Adrenal gland (tissue), 12 donors: Measurements from ENCODE around the gene NDUFV3. TPM values are rescaled to one million over a fixed set of nuclear protein-coding genes. Genes with fewer than 3 reads are reported as not detected.

Experiments used
- DNase-seq, 7 donors: peaks; one replicate each; pipeline ENCODE4 v3.0.0-alpha.2; 2019 to 2020
- H3K27ac ChIP-seq, 5 donors: fragments of 200-600 bp; sonication (generic) in 4 of 5; 1 replicate in 3 of 5; 2 replicates in 2 of 5; pipeline versions ENCODE4 v1.5.1 to v1.8.0; 2016 to 2020; ENCODE audit warnings: mild to moderate bottlenecking in 1 of 5
- H3K27me3 ChIP-seq: fragments of 200-600 bp; 2 replicates; pipeline ENCODE4 v1.8.0; 2021
- H3K36me3 ChIP-seq, 2 donors: fragments of 200-600 bp; replicated peaks in 1 of 2; 1 replicate in 1 of 2; 2 replicates in 1 of 2; pipeline versions ENCODE4 v1.5.1 to v1.8.0; 2018 to 2022
- H3K4me1 ChIP-seq, 2 donors: fragments of 200-600 bp; replicated peaks in 1 of 2; 1 replicate in 1 of 2; 2 replicates in 1 of 2; pipeline versions ENCODE4 v1.5.1 to v1.8.0; 2018 to 2021
- H3K4me3 ChIP-seq, 4 donors: fragments of 200-600 bp; sonication (generic) in 3 of 4; one replicate each; pipeline ENCODE4 v1.5.1; 2016 to 2018
- H3K9me3 ChIP-seq, 3 donors: fragments of 200-600 bp; sonication (generic) in 1 of 3; replicated peaks in 1 of 3; 1 replicate in 2 of 3; 2 replicates in 1 of 3; pipeline versions ENCODE4 v1.5.1 to v1.8.0; 2016 to 2021
- CTCF ChIP-seq, 6 experiments: fragments of 450-650 bp in 4 of 6; fragments of 200-600 bp in 2 of 6; sonication (generic) in 1 of 6; IDR thresholded peaks; 1 replicate in 5 of 6; 2 replicates in 1 of 6; pipeline versions ENCODE4 v1.5.1 to v1.8.0; 2016 to 2021; ENCODE audit warnings: antibody characterized with exemption in 6 of 6, mild to moderate bottlenecking in 2 of 6, moderate library complexity in 1 of 6
- POLR2A ChIP-seq, 2 donors: fragments of 450-650 bp; IDR thresholded peaks; one replicate each; pipeline ENCODE4 v1.6.1; 2017; ENCODE audit warnings: antibody characterized with exemption in 2 of 2, mild to moderate bottlenecking in 2 of 2, moderate library complexity in 1 of 2
- WGBS, 4 donors: extraction: QIAGEN DNeasy Blood & Tissue Kit in 2 of 4; methylation state at CpG; one replicate each; pipeline versions ENCODE4 v1.1.5 to v1.1.7; 2013 to 2017; 5-methylcytosine and 5-hydroxymethylcytosine counted together
- intact Hi-C, 2 donors: fragments of 100-400 bp; cut with DNase I; formaldehyde crosslinking; loops; one replicate each; pipeline versions ENCODE4 v1.14.1 to v1.15.0; 2022 to 2023
- polyA plus RNA-seq, 3 donors: library from polyadenylated mRNA; stranded (reverse); fragments of 200-250 nt in 2 of 3; fragments of 350-450 nt in 1 of 3; fragmentation: Illumina TruSeq in 1 of 3; extraction: RNeasy Lipid Tissue Mini Kit (QIAGEN cat#74804) in 1 of 3; gene quantifications; one replicate each; pipeline ENCODE4 v1.2.3, GENCODE V29; 2013 to 2014
- total RNA-seq, 9 donors: library from RNA; depleted of rRNA in 4 of 9; stranded (reverse); fragments of >200 nt in 4 of 9; fragments of 120-200 nt in 1 of 9; fragmentation: NEBNext Ultra II Directional in 1 of 9; extraction: Animal tissue kit (Norgen Biotek cat#: 25700) in 1 of 9; gene quantifications; one replicate each; pipeline versions ENCODE4 v1.1.0 to v1.2.4, GENCODE V29; 2013 to 2023
- donor health status: healthy with polysubstance abuse.
- donor health status: Bipolar disorder and iron deficiency.
- donor health status: DM: yes; HTN: yes; CAD: no.
- donor health status: DM: no; HTN: no; CAD: no.
- donor health status: DM: no; HTN: no; CAD: no.
- donor health status: DM: yes; HTN: yes; CAD: no.

Gene NDUFV3
- total and polyA plus RNA-seq, 12 donors, result 30.4 to 43.5 (median 36.1) TPM

GRCh38 chr21:42861311-42861847 lies 31.7 kb upstream of the NDUFV3 start:
- no peak for DNase-seq
- no peak overlapping the region for H3K4me3 ChIP-seq
- intact Hi-C loops, result no loop called here
- H3K27me3 ChIP-seq, result no peaks in the 10 kb centered on the region
- no peaks in the 10 kb centered on the region for H3K4me1 ChIP-seq
- peaks cover 0 to 33% of the 10 kb centered on the region in 2 donors for H3K36me3 ChIP-seq
- TF ChIP-seq POLR2A (IDR thresholded peaks at IDR 0.05) (no peak), CTCF (IDR thresholded peaks at IDR 0.05) (no peak)
- no peak overlapping the region for H3K27ac ChIP-seq
- H3K9me3 ChIP-seq, result no peaks in the 10 kb centered on the region
- 81 to 90% (median 87%) methylated on average over 10 of the region's 10 CpGs for WGBS, 4 donors

GRCh38 chr21:42861848-42862400 lies 31.2 kb upstream of the NDUFV3 start:
- Histone ChIP-seq H3K27me3 (no peaks in the 10 kb centered on the region), H3K4me3 (no peak overlapping the region), H3K4me1 (no peaks in the 10 kb centered on the region), H3K36me3 (peaks cover 0 to 33% of the 10 kb centered on the region in 2 donors), H3K9me3 (no peaks in the 10 kb centered on the region), H3K27ac (no peak overlapping the region)
- 85 to 94% (median 90%) methylated on average over 13 to 29 of the region's 29 CpGs for WGBS, 4 donors
- intact Hi-C loops, result no loop called here
- TF ChIP-seq POLR2A (IDR thresholded peaks at IDR 0.05) (no peak), CTCF (IDR thresholded peaks at IDR 0.05) (no peak)
- no peak for DNase-seq

GRCh38 chr21:42862774-42863503 lies 30.2 kb upstream of the NDUFV3 start:
- no peaks in the 10 kb centered on the region for H3K27me3 ChIP-seq
- H3K4me3 ChIP-seq, result no peak overlapping the region

More at GRCh38 chr21:42862774-42863503, 30.2 kb upstream of the NDUFV3 start:
- TF ChIP-seq POLR2A (IDR thresholded peaks at IDR 0.05), result no peak
- no peak for TF ChIP-seq CTCF (IDR thresholded peaks at IDR 0.05)
- Histone ChIP-seq H3K27ac (no peak overlapping the region), H3K4me1 (no peaks in the 10 kb centered on the region), H3K36me3 (peaks cover 0 to 33% of the 10 kb centered on the region in 2 donors), H3K9me3 (no peaks in the 10 kb centered on the region)
- intact Hi-C loops, result no loop called here
- 88 to 92% (median 90%) methylated on average over 17 to 21 of the region's 21 CpGs for WGBS, 4 donors
- DNase-seq, result no peak
